Stimulated activated CD8-positive, alpha-beta memory T cell treated with anti-CD3 and anti-CD28 coated beads, Interleukin-2, amount 100 ng/mL, for 1 hour (primary cell): ENCODE measurements around the gene FABP3.

ENCODE experiments used
- DNase-seq, 2 donors: peaks; one replicate each; pipeline ENCODE4 v3.0.0-alpha.2; 2020; ENCODE audit warnings: low read depth in 2 of 2

Gene FABP3

DNA sequence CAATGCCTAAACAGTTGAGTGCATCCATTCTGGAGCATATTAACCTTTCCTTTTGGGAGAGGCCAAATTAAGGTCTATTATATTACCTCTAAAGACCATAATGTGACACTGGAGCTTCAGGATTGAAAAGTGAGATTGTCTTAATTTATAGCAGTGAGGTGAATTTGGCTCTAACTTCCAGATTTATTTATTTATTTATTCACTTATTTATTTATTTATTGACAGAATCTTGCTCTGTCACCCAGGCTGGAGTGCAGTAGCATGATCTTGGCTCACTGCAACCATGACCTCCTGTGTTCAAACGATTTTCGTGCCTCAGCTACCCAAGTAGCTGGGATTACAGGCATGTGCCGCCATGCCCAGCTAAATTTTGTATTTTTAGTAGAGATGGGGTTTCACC is 57.0 kb downstream of the FABP3 start:
- no peak for DNase-seq
